Astrocyte of the spinal cord (primary cell): ENCODE data around the gene ATF6B.

ENCODE experiments used
- DNase-seq: peaks from one replicate; pipeline ENCODE4 v3.0.0; 2011; ENCODE audit warnings: low read depth, low spot score
- H3K4me3 ChIP-seq: 2 replicates; pipeline ENCODE4 v1.5.1; 2011; ENCODE audit warnings: low read depth, mild to moderate bottlenecking, low read length, moderate library complexity
- CTCF ChIP-seq: IDR thresholded peaks from 2 replicates; pipeline ENCODE4 v1.5.1; 2012; ENCODE audit warnings: low read depth, mild to moderate bottlenecking, low read length, inconsistent platforms
- in situ Hi-C: cut with HindIII; loops from 2 replicates; pipeline ENCODE4 v1.10.0; 2017; ENCODE audit warnings: low sequenced_read_pairs

Gene ATF6B

GRCh38 chr6:32154514-32155161, 26.6 kb upstream of the ATF6B start:
- H3K4me3 ChIP-seq, result peak overlapping the region; percentile 82
- in situ Hi-C loops, result no loop called here
- TF ChIP-seq CTCF, result peak; percentile 64
- DNase-seq, result peak; percentile 64

- TF ChIP-seq CTCF, result peak; percentile 27
- DNase-seq, result peak; percentile 94
- in situ Hi-C loops, result no loop called here
- H3K4me3 ChIP-seq, result peak within 1 kb of the TSS; percentile 82
Observed at GRCh38 chr6:32153564-32154513, 25.8 kb upstream of the ATF6B start, which contains the start of gene PPT2. Gene PPT2, plus strand, starts transcription at chr6:32154141. Its CDS starts 454 bp downstream, at chr6:32154595.

GRCh38 chr6:32152769-32153563, 24.9 kb upstream of the ATF6B start:
- H3K4me3 ChIP-seq, result peak overlapping the region; percentile 82
- TF ChIP-seq CTCF, result no peak
- in situ Hi-C loops, result no loop called here
- peak; percentile 25 for DNase-seq

- peak within 1 kb of the TSS; percentile 82 for H3K4me3 ChIP-seq
- DNase-seq, result no peak
- no peak for TF ChIP-seq CTCF
- in situ Hi-C loops, result no loop called here
Observed at GRCh38 chr6:32151863-32152768, 24.1 kb upstream of the ATF6B start, which contains the start of gene PRRT1. Gene PRRT1, minus strand, starts transcription at chr6:32151939. Its CDS starts 112 bp downstream, at chr6:32151827.

- in situ Hi-C loops, result no loop called here
- TF ChIP-seq CTCF, result no peak
- peak overlapping the region; percentile 13 for H3K4me3 ChIP-seq
- no peak for DNase-seq
Observed at GRCh38 chr6:32151181-32151862, 23.3 kb upstream of the ATF6B start.
